ENCODE results near the gene NOD2. TPM values are rescaled to one million over a fixed set of nuclear protein-coding genes. Genes with fewer than 3 reads are reported as not detected.

NOD2 gene
- total RNA-seq, 1 experiment from 2014 or later: 5.4 TPM

DNA sequence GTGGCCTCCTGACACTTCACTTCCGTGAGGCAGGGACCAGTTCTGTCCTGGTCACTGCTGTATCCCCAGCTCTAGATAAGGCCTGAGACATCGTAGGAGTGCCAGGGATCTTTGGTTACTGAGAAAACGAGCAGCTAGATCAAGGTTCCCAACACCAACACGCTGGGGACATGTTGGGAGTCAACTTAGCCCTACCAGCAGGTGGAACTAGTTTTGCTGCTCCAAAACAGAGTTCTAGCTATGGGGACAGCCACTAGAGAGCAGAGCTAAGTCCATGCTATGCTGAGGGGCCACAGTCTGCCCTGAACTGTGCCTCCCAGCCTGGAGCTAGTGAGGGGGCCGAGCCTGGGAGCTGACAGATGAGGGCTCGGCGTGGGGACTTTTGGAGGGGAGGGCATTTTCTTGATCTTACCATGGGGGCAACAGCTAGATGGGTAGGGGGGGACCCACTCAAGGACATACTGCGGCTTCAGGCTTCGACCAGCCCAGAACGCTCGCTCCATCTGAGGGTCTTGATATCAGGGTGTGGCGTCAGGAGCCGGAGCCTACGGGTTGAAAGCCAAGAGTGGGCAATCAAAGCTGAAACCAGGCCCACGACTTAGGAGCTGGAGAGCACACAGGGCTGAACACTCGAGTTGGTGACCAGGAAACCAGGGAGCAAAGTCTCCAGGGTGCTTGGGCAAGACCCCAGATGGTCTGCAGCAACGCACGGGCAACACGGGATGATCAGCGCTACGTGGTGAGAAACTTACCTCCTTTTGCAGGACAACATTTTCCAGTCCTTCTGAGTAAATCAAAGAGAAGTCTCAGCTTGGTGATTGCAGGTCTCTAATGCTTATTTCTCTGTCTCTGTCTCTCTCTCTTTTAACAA is 25.7 kb upstream of the NOD2 start:
- BruUV-seq (replicated peaks): no TSS peak

More for the DNA sequence above, 25.7 kb upstream of the NOD2 start:
- Histone ChIP-seq H3K36me3 (ENCODE audit: control insufficient read depth in 1 of 2, insufficient read depth in 2 of 2, low read length in 2 of 2) (no peaks in the 10 kb centered on the region), H3K4me2 (ENCODE audit: low read length) (no peak overlapping the region), H4K20me1 (ENCODE audit: insufficient read depth) (no peaks in the 10 kb centered on the region), H3K9ac (ENCODE audit: low read length) (no peak overlapping the region), H3K4me1 (ENCODE audit: control insufficient read depth in 1 of 2, insufficient read depth in 2 of 2, low read length in 2 of 2) (peaks cover 0 to 5% of the 10 kb centered on the region in 2 experiments; a peak in 1 of 4 replicates), H3K27ac (ENCODE audit: low read depth, low read length) (no peak overlapping the region), H3K27me3 (ENCODE audit: insufficient read depth, low read length) (no peaks in the 10 kb centered on the region), H3K9me2 (ENCODE audit: insufficient read depth) (no peaks in the 10 kb centered on the region), H2AFZ (ENCODE audit: low read depth, low read length, poor library complexity, severe bottlenecking) (no peak overlapping the region), H3K4me3 (replicated peaks in 1 of 2; ENCODE audit: low read depth in 1 of 2, low read length in 2 of 2) (no peak overlapping the region), H3K9me3 (ENCODE audit: control insufficient read depth in 1 of 2, insufficient read depth in 1 of 2, low read depth in 1 of 2, low read length in 2 of 2) (peaks cover 10 to 16% of the 10 kb centered on the region in 2 experiments; a peak in 3 of 4 replicates), H3K79me2 (ENCODE audit: insufficient read depth, low read length) (no peaks in the 10 kb centered on the region)
- ChIA-PET POLR2A (interaction anchor here (1.5 kb wide), 1 partner anchor 139 kb away, joined by 4 read pairs; no protein-coding TSS in a partner anchor), RAD21 (ENCODE audit: low non-redundant PET in 1 of 2, low total read pairs in 2 of 2, uncharacterized antibody in 2 of 2, unreplicated experiment in 2 of 2) (interaction anchor here in 1 of 2 experiments (2.1 kb wide), 1 partner anchor 139 kb away, joined by 5 read pairs; no protein-coding TSS in a partner anchor), CTCF (interaction anchor here (1.1 to 4.5 kb wide), 2 partner anchors 10 to 139 kb away, joined by 3 to 62 read pairs; no protein-coding TSS in a partner anchor)
- no peak for DNase-seq (ENCODE audit: low read depth, low spot score)
- intact Hi-C loops (cut with micrococcal nuclease): loop anchor here (5.0 kb wide), 2 partner anchors 345 to 455 kb away; no protein-coding TSS in a partner anchor
- no peak for ATAC-seq
- no peak for TF ChIP-seq POLR2A (IDR thresholded peaks at IDR 0.05; ENCODE audit: borderline replicate concordance, extremely low read depth, insufficient read depth, insufficient read length)
- TF ChIP-seq, protein P1, sequence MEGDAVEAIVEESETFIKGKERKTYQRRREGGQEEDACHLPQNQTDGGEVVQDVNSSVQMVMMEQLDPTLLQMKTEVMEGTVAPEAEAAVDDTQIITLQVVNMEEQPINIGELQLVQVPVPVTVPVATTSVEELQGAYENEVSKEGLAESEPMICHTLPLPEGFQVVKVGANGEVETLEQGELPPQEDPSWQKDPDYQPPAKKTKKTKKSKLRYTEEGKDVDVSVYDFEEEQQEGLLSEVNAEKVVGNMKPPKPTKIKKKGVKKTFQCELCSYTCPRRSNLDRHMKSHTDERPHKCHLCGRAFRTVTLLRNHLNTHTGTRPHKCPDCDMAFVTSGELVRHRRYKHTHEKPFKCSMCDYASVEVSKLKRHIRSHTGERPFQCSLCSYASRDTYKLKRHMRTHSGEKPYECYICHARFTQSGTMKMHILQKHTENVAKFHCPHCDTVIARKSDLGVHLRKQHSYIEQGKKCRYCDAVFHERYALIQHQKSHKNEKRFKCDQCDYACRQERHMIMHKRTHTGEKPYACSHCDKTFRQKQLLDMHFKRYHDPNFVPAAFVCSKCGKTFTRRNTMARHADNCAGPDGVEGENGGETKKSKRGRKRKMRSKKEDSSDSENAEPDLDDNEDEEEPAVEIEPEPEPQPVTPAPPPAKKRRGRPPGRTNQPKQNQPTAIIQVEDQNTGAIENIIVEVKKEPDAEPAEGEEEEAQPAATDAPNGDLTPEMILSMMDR (IDR thresholded peaks at IDR 0.05 in 2 of 3, conservative IDR thresholded peaks at IDR 0.05 in 1 of 3; ENCODE audit: borderline replicate concordance in 1 of 3, insufficient read depth in 1 of 3, low read depth in 2 of 3, low read length in 2 of 3): peak in 1 of 3 experiments; percentile 52; a peak in 1 of 6 replicates
